ENCODE data around the gene MTX2. TPM values are rescaled to one million over a fixed set of nuclear protein-coding genes. Genes with fewer than 3 reads are reported as not detected.

Gene MTX2
- total and polyA plus RNA-seq, 2 donors from 2014 or later, result 23.6 to 120 TPM

- intact Hi-C loops (cut with DNase I), result no loop called here
- FAIRE-seq, result no peak
Observed at GRCh38 chr2:176331646-176332045, 62.4 kb downstream of the MTX2 start.

GRCh38 chr2:176334729-176335128 lies 65.5 kb downstream of the MTX2 start:
- H3K4me3 ChIP-seq (ENCODE audit: low read length in 3 of 3), result no peak overlapping the region
- H3K9ac ChIP-seq (ENCODE audit: low read length in 3 of 3), result no peak overlapping the region
- TF ChIP-seq CTCF (IDR thresholded peaks at IDR 0.05; ENCODE audit: borderline replicate concordance, extremely low read depth, insufficient read depth), result no peak
- no peaks in the 10 kb centered on the region for H3K9me3 ChIP-seq (ENCODE audit: control insufficient read depth in 2 of 3, insufficient read depth in 1 of 3, low read length in 3 of 3)
- H3K36me3 ChIP-seq (ENCODE audit: control insufficient read depth in 2 of 3, insufficient read depth in 3 of 3, low read length in 3 of 3), result peaks cover 3 to 7% (median 6%) of the 10 kb centered on the region in 3 donors
- intact Hi-C loops (cut with DNase I), result no loop called here
- no peak overlapping the region for H3K27ac ChIP-seq (ENCODE audit: low read depth in 2 of 2, low read length in 2 of 2)
- H3K27me3 ChIP-seq (ENCODE audit: control insufficient read depth, insufficient read depth, low read length), result no peaks in the 10 kb centered on the region
- FAIRE-seq (no peak), DNase-seq (no peak)
- H3K4me1 ChIP-seq (ENCODE audit: control insufficient read depth in 2 of 3, insufficient read depth in 2 of 3, low read depth in 1 of 3, low read length in 3 of 3), result no peaks in the 10 kb centered on the region

More at GRCh38 chr2:176331646-176332045, 62.4 kb downstream of the MTX2 start:
- DNase-seq, result no peak
- no peaks in the 10 kb centered on the region for H3K27me3 ChIP-seq (ENCODE audit: control insufficient read depth, insufficient read depth, low read length)
- H3K4me1 ChIP-seq (ENCODE audit: control insufficient read depth in 2 of 3, insufficient read depth in 2 of 3, low read depth in 1 of 3, low read length in 3 of 3), result no peaks in the 10 kb centered on the region
- H3K4me3 ChIP-seq (ENCODE audit: low read length in 3 of 3), result no peak overlapping the region
- no peaks in the 10 kb centered on the region for H3K9me3 ChIP-seq (ENCODE audit: control insufficient read depth in 2 of 3, insufficient read depth in 1 of 3, low read length in 3 of 3)
- no peak overlapping the region for H3K27ac ChIP-seq (ENCODE audit: low read depth in 2 of 2, low read length in 2 of 2)
- no peak for TF ChIP-seq CTCF (IDR thresholded peaks at IDR 0.05; ENCODE audit: borderline replicate concordance, extremely low read depth, insufficient read depth)
- H3K9ac ChIP-seq (ENCODE audit: low read length in 3 of 3), result no peak overlapping the region
- H3K36me3 ChIP-seq (ENCODE audit: control insufficient read depth in 2 of 3, insufficient read depth in 3 of 3, low read length in 3 of 3), result peaks cover 0 to 4% (median 0%) of the 10 kb centered on the region in 3 donors

- Histone ChIP-seq H3K4me3 (ENCODE audit: low read length in 3 of 3) (no peak overlapping the region), H3K27me3 (ENCODE audit: control insufficient read depth, insufficient read depth, low read length) (no peaks in the 10 kb centered on the region), H3K4me1 (ENCODE audit: control insufficient read depth in 2 of 3, insufficient read depth in 2 of 3, low read depth in 1 of 3, low read length in 3 of 3) (no peaks in the 10 kb centered on the region), H3K9ac (ENCODE audit: low read length in 3 of 3) (no peak overlapping the region), H3K36me3 (ENCODE audit: control insufficient read depth in 2 of 3, insufficient read depth in 3 of 3, low read length in 3 of 3) (peaks cover 3 to 7% (median 6%) of the 10 kb centered on the region in 3 donors), H3K9me3 (ENCODE audit: control insufficient read depth in 2 of 3, insufficient read depth in 1 of 3, low read length in 3 of 3) (no peaks in the 10 kb centered on the region), H3K27ac (ENCODE audit: low read depth in 2 of 2, low read length in 2 of 2) (no peak overlapping the region)
- FAIRE-seq, result no peak
- TF ChIP-seq CTCF (IDR thresholded peaks at IDR 0.05; ENCODE audit: borderline replicate concordance, extremely low read depth, insufficient read depth), result no peak
- intact Hi-C loops (cut with DNase I), result no loop called here
- no peak for DNase-seq
Observed at GRCh38 chr2:176338395-176338794, 69.2 kb downstream of the MTX2 start.

- no peak overlapping the region for H3K9ac ChIP-seq (ENCODE audit: low read length in 3 of 3)
- H3K36me3 ChIP-seq (ENCODE audit: control insufficient read depth in 2 of 3, insufficient read depth in 3 of 3, low read length in 3 of 3), result peaks cover 3 to 7% (median 6%) of the 10 kb centered on the region in 3 donors
- DNase-seq (no peak), FAIRE-seq (no peak)
- no peak overlapping the region for H3K4me3 ChIP-seq (ENCODE audit: low read length in 3 of 3)
- no peaks in the 10 kb centered on the region for H3K4me1 ChIP-seq (ENCODE audit: control insufficient read depth in 2 of 3, insufficient read depth in 2 of 3, low read depth in 1 of 3, low read length in 3 of 3)
- no peaks in the 10 kb centered on the region for H3K9me3 ChIP-seq (ENCODE audit: control insufficient read depth in 2 of 3, insufficient read depth in 1 of 3, low read length in 3 of 3)
- H3K27ac ChIP-seq (ENCODE audit: low read depth in 2 of 2, low read length in 2 of 2), result no peak overlapping the region
- intact Hi-C loops (cut with DNase I), result no loop called here
- H3K27me3 ChIP-seq (ENCODE audit: control insufficient read depth, insufficient read depth, low read length), result no peaks in the 10 kb centered on the region
- no peak for TF ChIP-seq CTCF (IDR thresholded peaks at IDR 0.05; ENCODE audit: borderline replicate concordance, extremely low read depth, insufficient read depth)
Observed at GRCh38 chr2:176339208-176339607, 70.0 kb downstream of the MTX2 start.
